Activated CD4-positive, alpha-beta T cell treated with anti-CD3 and anti-CD28 coated beads, Interleukin-2, amount 10 ng/mL, durations not matched to agents 7 days and 5 days (primary cell): ENCODE data around the gene KANSL1L. TPM values are rescaled to one million over a fixed set of nuclear protein-coding genes. Genes with fewer than 3 reads are reported as not detected.

Experiments used
- CTCF ChIA-PET: fragments of 350-600 bp; sonication (Branson Sonifier 250); formaldehyde crosslinking; loops from one replicate; lab custom pipeline; 2021; ENCODE audit warnings: antibody characterized with exemption; lab: Charles Lee
- POLR2A ChIA-PET: fragments of 350-600 bp; sonication (Branson Sonifier 250); formaldehyde crosslinking; loops from one replicate; lab custom pipeline; 2021; ENCODE audit warnings: antibody characterized with exemption; lab: Charles Lee
- DNase-seq: peaks from one replicate; pipeline ENCODE4 v3.0.0-alpha.2; 2020
- H3K27ac Mint-ChIP-seq: one replicate; pipeline ENCODE4 v1.8.0; 2021; ENCODE audit warnings: mild to moderate bottlenecking, moderate library complexity, mixed read lengths
- H3K27me3 Mint-ChIP-seq: one replicate; pipeline ENCODE4 v1.8.0; 2021; ENCODE audit warnings: mixed read lengths
- H3K36me3 Mint-ChIP-seq: one replicate; pipeline ENCODE4 v1.8.0; 2021; ENCODE audit warnings: low read depth, mixed read lengths
- H3K4me1 Mint-ChIP-seq: one replicate; pipeline ENCODE4 v1.8.0; 2021; ENCODE audit warnings: mixed read lengths
- H3K4me3 Mint-ChIP-seq: one replicate; pipeline ENCODE4 v1.8.0; 2021; ENCODE audit warnings: mild to moderate bottlenecking, moderate library complexity, mixed read lengths
- H3K9me3 Mint-ChIP-seq: one replicate; pipeline ENCODE4 v1.8.0; 2021; ENCODE audit warnings: mixed read lengths
- total RNA-seq, 2 experiments: library from RNA; stranded (reverse); gene quantifications; one replicate each; pipeline ENCODE4 v1.2.3, GENCODE V29; 2021

The KANSL1L gene
- total RNA-seq, 2 experiments from 2014 or later = 5.7 to 7.4 TPM

DNA sequence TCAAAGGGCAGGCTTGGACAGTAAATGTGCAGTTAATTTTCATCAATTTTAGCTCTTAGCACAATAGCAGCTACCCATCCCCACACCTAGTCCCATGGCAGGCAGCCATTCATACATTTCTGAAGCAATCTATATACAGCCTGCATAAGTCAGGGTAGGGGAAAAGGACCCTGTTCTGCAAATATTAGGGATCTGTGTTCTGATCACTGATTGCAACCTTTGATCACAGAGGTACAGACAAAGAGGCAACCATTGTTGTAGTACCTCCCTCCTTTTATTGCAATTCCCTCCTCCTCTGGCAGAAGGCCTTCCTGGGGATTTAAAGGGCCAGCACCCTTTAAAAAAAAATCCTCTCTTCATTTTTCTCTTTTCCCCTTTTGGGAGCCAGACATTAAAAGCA lies 58.3 kb downstream of the KANSL1L start:
- DNase-seq = no peak
- Mint-ChIP-seq H3K27me3 (no peaks in the 10 kb centered on the region), H3K27ac (no peak overlapping the region), H3K4me1 (no peaks in the 10 kb centered on the region), H3K4me3 (no peak overlapping the region), H3K9me3 (peaks cover 23% of the 10 kb centered on the region), H3K36me3 (peaks cover 9% of the 10 kb centered on the region)
- ChIA-PET CTCF (interaction anchor here (0.6 kb wide), 1 partner anchor 48 kb away, joined by 5 read pairs; no protein-coding TSS in a partner anchor), POLR2A (no interaction called here)

DNA sequence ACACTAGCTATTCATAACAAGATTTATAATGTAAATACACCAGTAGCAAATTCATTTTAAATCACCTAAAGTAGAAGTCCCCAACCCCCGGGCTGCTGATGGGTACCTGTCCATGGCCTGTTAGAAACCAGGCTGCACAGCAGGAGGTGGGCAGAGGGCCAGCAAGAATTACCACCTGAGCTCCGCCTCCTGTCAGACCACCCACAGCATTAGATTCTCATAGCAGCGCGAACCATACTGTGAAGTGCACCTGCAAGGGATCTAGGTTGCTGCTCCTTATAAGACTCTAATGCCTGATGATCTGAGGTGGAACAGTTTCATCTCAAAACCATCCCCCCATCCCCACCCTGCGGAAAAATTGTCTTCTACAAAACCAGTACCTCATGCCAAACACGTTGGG lies 71.3 kb downstream of the KANSL1L start:
- CTCF ChIA-PET = interaction anchor here (1.5 kb wide), 1 partner anchor 18 kb away, joined by 3 read pairs; no protein-coding TSS in a partner anchor
- POLR2A ChIA-PET = no interaction called here
- H3K9me3 Mint-ChIP-seq = no peaks in the 10 kb centered on the region
- H3K27me3 Mint-ChIP-seq = no peaks in the 10 kb centered on the region
- H3K36me3 Mint-ChIP-seq = no peaks in the 10 kb centered on the region
- H3K4me1 Mint-ChIP-seq = no peaks in the 10 kb centered on the region
- no peak overlapping the region for H3K4me3 Mint-ChIP-seq
- DNase-seq = no peak
- no peak overlapping the region for H3K27ac Mint-ChIP-seq

DNA sequence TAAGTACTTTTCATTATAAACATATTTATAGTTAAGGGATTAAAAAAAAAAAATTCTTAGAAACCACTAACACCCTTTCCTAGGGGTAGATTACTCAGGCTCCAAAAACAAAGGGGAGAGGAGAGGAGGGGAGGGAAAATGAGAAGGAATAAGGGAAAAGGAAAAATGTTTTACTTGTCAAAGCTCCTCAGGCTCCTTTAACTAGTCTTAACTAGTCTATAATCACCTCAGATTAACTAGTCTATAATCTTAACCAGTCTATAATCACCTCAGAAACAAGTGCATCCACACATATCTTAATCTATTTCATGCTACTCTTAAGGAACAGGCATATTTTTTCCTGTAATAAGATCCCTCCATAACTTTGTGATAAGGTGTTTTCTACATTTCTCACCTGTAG lies 76.4 kb downstream of the KANSL1L start:
- H3K27me3 Mint-ChIP-seq = no peaks in the 10 kb centered on the region
- no peaks in the 10 kb centered on the region for H3K9me3 Mint-ChIP-seq
- no peak overlapping the region for H3K4me3 Mint-ChIP-seq
- H3K36me3 Mint-ChIP-seq = no peaks in the 10 kb centered on the region
- H3K27ac Mint-ChIP-seq = no peak overlapping the region
- ChIA-PET CTCF (no interaction called here), POLR2A (interaction anchor here (0.7 kb wide), 1 partner anchor 87 kb away, joined by 9 read pairs; no protein-coding TSS in a partner anchor)
- DNase-seq = no peak
- H3K4me1 Mint-ChIP-seq = no peaks in the 10 kb centered on the region

DNA sequence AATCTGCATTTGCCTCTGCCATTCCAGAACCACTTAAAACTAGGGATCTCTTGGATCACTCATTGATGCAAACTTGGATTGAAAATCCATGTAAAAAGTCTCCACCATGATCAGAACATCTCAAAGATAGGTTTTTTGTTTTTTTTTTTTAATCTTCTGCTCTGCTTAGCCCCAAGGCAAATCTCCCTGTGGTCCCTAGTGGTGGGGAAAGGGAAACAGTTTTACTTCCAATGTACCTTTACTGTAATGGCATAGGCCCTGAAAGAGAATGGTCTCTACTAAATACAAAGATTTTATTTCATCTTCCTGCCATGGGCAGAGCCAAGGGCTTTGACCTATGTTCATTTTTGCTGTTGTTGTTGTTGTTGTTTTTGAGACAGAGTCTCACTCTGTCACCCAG lies 78.4 kb downstream of the KANSL1L start:
- CTCF ChIA-PET = no interaction called here
- H3K36me3 Mint-ChIP-seq = no peaks in the 10 kb centered on the region

DNA sequence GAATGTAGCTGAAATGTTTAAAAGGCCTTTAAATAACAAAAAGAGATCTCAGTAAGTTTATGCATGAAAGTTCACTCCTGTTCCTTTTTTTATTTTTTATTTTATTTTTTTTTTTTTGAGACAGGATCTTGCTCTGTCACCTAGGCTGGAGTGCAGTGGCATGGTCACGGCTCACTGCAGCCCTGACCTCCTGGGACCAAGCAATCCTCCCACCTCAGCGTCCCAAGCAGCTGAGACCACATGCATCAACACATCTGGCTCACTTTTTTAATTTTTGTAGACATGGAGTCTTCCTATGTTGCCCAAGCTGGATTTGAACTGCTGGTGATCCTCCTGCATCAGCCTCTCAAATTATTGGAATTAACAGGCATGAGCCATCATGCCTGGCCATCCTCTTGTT lies 84.3 kb downstream of the KANSL1L start:
- DNase-seq = no peak
- ChIA-PET POLR2A (no interaction called here), CTCF (no interaction called here)
- Mint-ChIP-seq H3K27ac (no peak overlapping the region), H3K9me3 (no peaks in the 10 kb centered on the region), H3K36me3 (no peaks in the 10 kb centered on the region), H3K27me3 (no peaks in the 10 kb centered on the region), H3K4me1 (no peaks in the 10 kb centered on the region), H3K4me3 (no peak overlapping the region)

More for the DNA sequence above, 78.4 kb downstream of the KANSL1L start:
- no peaks in the 10 kb centered on the region for H3K4me1 Mint-ChIP-seq
- DNase-seq = no peak
- H3K27ac Mint-ChIP-seq = no peak overlapping the region
- no peaks in the 10 kb centered on the region for H3K27me3 Mint-ChIP-seq
- POLR2A ChIA-PET = no interaction called here
- H3K9me3 Mint-ChIP-seq = no peaks in the 10 kb centered on the region
- no peak overlapping the region for H3K4me3 Mint-ChIP-seq

DNA sequence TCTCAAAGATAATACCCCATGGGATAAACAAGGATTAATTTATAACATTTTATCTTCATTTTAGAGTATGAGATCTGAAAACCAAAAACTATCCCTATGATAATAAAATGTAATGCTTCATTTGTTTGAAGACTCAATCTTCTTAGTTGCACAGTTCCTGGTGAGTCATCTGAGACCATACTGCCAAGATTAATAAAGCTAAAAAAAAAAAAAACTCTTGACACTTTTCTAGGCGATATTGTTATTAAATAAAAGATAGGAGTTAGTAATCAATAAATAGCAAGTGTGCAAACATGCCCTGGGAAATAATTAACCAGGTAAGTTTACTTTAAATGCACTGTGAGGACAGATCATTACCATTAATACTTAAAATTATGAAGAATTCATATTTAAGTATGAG lies 84.9 kb downstream of the KANSL1L start:
- POLR2A ChIA-PET = no interaction called here

DNA sequence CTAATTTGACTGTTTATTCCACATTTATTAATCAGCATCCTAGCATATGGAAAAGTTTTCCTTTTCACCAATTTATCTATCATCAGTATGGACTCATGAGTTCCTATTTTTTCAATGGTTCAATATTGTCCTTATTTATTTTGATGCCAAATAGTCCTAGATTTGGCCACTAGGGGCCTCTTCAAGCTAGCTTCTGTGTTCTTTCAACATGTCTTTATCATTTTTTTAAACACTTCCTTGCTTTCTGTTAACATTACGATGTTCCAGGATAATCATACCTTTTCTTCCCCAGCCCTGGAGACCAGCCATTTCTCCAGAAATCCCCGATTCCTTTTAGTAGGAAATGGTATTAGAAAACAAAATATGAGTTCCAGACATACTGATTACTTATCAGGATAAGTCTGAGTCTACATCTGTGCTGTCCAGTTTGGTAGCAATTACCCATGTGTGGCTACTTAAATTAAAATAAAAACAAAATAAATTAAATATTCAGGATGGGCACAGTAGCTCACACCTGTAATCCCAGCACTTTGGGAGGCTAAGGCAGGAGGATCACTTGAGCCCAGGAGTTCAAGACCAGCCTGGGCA lies 98.2 kb downstream of the KANSL1L start:
- H3K36me3 Mint-ChIP-seq = no peaks in the 10 kb centered on the region
- no peaks in the 10 kb centered on the region for H3K27me3 Mint-ChIP-seq
- ChIA-PET POLR2A (no interaction called here), CTCF (interaction anchor here (1.1 to 1.2 kb wide), 2 partner anchors 8 to 119 kb away, joined by 3 to 4 read pairs; no protein-coding TSS in a partner anchor)
- DNase-seq = peak; percentile 13
- no peak overlapping the region for H3K27ac Mint-ChIP-seq
- no peaks in the 10 kb centered on the region for H3K4me1 Mint-ChIP-seq
- no peaks in the 10 kb centered on the region for H3K9me3 Mint-ChIP-seq
- H3K4me3 Mint-ChIP-seq = no peak overlapping the region

More for the DNA sequence above, 84.9 kb downstream of the KANSL1L start:
- H3K4me3 Mint-ChIP-seq = no peak overlapping the region
- H3K4me1 Mint-ChIP-seq = no peaks in the 10 kb centered on the region
- DNase-seq = no peak
- no peaks in the 10 kb centered on the region for H3K36me3 Mint-ChIP-seq
- no peaks in the 10 kb centered on the region for H3K9me3 Mint-ChIP-seq
- no peak overlapping the region for H3K27ac Mint-ChIP-seq
- H3K27me3 Mint-ChIP-seq = no peaks in the 10 kb centered on the region
- CTCF ChIA-PET = no interaction called here

DNA sequence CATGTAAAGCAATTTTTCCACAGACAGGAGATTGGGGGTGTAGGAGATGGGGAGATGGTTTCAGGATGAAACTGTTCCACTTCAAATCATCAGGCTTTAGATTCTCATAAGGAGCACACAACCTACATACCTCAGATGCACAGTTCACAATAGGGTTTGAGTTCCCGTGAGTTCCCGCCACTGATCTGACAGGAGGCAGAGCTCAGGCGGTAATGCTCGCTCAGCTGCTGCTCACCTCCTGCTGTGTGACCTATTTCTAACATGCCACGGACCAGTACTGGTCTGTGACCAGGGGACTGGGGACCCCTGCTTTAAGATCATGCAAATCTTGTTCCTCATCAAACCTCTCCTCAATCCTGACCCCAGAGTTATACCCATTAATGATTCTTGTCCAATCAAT lies 98.7 kb downstream of the KANSL1L start:
- no peaks in the 10 kb centered on the region for H3K4me1 Mint-ChIP-seq
- POLR2A ChIA-PET = no interaction called here
- CTCF ChIA-PET = interaction anchor here (1.2 kb wide), 1 partner anchor 9 kb away, joined by 4 read pairs; no protein-coding TSS in a partner anchor
- no peak overlapping the region for H3K27ac Mint-ChIP-seq
- no peak overlapping the region for H3K4me3 Mint-ChIP-seq
- no peaks in the 10 kb centered on the region for H3K27me3 Mint-ChIP-seq
- no peaks in the 10 kb centered on the region for H3K36me3 Mint-ChIP-seq
- no peak for DNase-seq
- no peaks in the 10 kb centered on the region for H3K9me3 Mint-ChIP-seq

DNA sequence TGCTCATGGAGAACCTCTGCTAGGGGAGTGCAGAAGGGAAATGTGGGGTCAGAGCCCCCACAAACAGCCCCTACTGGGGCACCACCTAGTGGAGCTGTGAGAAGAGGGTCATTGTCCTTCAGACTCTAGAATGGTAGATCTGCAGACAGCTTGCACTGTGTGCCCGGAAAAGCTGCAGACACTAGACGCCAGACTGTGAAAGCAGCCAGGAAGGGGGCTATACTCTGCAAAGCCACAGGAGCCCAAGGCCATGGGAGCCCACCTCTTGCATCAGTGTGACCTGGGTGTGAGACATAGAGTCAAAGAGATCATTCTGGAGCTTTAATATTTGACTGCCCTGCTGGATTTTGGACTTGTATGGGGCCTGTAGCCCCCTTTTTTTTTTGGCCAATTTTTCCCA lies 107.9 kb downstream of the KANSL1L start:
- Mint-ChIP-seq H3K9me3 (no peaks in the 10 kb centered on the region), H3K4me1 (no peaks in the 10 kb centered on the region), H3K27me3 (no peaks in the 10 kb centered on the region), H3K4me3 (no peak overlapping the region), H3K27ac (no peak overlapping the region), H3K36me3 (no peaks in the 10 kb centered on the region)
- no peak for DNase-seq
- ChIA-PET POLR2A (interaction anchor here (0.6 to 0.7 kb wide), 2 partner anchors 10 to 318 kb away, joined by 3 to 5 read pairs; no protein-coding TSS in a partner anchor), CTCF (no interaction called here)

DNA sequence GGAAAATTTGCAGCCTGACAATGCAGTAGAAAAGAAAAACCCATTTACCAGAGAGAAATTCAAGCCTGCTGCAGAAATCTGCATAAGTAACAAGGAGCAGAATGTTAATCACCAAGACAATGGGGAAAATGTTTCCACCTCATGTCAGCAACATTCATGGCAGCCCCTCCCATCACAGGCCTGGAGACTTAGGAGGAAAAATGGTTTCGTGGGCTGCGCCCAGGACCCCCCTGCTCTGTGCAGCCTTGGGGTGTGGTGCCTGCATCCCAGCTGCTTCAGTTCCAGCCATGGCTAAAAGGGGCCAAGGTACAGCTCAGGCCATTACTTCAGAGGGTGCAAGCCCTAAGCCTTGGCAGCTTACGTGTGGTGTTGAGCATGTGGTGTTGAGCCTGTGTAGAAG lies 115.4 kb downstream of the KANSL1L start:
- DNase-seq = no peak
- no peak overlapping the region for H3K4me3 Mint-ChIP-seq
- H3K4me1 Mint-ChIP-seq = no peaks in the 10 kb centered on the region
- peaks cover 16% of the 10 kb centered on the region for H3K9me3 Mint-ChIP-seq
- H3K27me3 Mint-ChIP-seq = no peaks in the 10 kb centered on the region
- peaks cover 6% of the 10 kb centered on the region for H3K36me3 Mint-ChIP-seq
- H3K27ac Mint-ChIP-seq = no peak overlapping the region
- ChIA-PET POLR2A (no interaction called here), CTCF (no interaction called here)

DNA sequence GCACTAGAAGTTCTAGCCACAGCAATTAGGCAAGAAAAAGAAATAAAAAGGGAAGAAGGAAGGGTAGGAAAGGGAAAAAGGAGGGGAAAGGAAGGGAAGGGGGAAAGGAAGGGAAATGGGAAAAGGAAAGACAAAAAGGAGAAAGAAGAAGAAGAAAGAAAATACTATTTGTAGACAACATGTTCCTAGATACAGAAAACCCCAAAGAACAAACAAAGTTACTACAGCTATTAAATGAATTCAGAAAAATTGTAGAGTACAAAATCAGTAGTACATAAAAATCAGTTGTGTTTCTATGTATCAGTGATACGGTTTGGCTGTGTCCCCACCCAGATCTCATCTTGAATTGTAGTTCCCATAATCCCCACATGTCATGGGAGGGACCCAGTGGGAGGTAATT lies 116.5 kb downstream of the KANSL1L start:
- ChIA-PET CTCF (no interaction called here), POLR2A (no interaction called here)
- Mint-ChIP-seq H3K27ac (no peak overlapping the region), H3K4me3 (no peak overlapping the region), H3K4me1 (no peaks in the 10 kb centered on the region), H3K9me3 (peaks cover 16% of the 10 kb centered on the region), H3K27me3 (no peaks in the 10 kb centered on the region), H3K36me3 (peaks cover 6% of the 10 kb centered on the region)
- no peak for DNase-seq

DNA sequence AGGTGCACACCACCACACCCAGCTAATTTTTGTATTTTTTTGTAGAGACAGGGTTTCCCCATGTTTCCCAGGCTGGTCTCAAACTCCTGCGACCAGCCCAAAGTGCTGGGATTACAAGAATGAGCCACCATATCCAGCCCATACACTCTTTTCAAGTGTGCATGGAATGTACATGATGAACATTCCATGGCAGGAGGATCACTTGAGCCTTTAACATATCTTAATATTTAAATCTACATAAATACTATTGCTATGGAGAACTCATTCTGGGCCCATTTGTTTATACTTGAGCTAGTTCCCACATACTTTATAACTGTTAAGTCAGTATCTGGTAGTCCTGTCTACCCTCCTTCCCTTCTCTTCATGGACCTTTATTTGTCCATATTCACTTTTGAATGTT lies 120.3 kb downstream of the KANSL1L start:
- POLR2A ChIA-PET = no interaction called here
- CTCF ChIA-PET = no interaction called here
- Mint-ChIP-seq H3K27ac (no peak overlapping the region), H3K9me3 (peaks cover 11% of the 10 kb centered on the region), H3K27me3 (no peaks in the 10 kb centered on the region), H3K4me3 (no peak overlapping the region), H3K4me1 (no peaks in the 10 kb centered on the region), H3K36me3 (peaks cover 19% of the 10 kb centered on the region)
- no peak for DNase-seq

DNA sequence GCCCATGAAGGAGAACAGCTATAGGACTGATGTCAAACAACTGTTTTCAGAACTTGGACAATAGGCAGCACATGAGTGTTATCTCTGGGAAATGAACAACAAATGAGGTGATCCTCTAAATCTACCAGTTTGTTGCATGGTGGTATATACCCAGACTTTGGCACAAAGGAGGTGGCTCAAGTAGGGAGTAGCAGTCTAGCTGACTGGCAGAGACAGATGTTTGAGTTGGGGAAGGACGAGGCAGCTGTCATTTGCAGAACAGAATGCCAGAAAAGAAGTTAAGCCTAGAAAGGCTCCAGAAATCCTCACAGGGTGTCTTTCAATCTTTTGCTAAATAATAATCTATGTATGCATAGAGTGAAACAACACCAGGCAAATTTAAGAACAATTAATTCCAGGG lies 121.4 kb downstream of the KANSL1L start:
- no peak for DNase-seq
- H3K9me3 Mint-ChIP-seq = peaks cover 3% of the 10 kb centered on the region
- H3K27ac Mint-ChIP-seq = no peak overlapping the region
- ChIA-PET CTCF (interaction anchor here (0.7 kb wide), 1 partner anchor 30 kb away, joined by 3 read pairs; no protein-coding TSS in a partner anchor), POLR2A (no interaction called here)
- H3K36me3 Mint-ChIP-seq = peaks cover 23% of the 10 kb centered on the region
- H3K4me1 Mint-ChIP-seq = no peaks in the 10 kb centered on the region
- H3K27me3 Mint-ChIP-seq = no peaks in the 10 kb centered on the region
- H3K4me3 Mint-ChIP-seq = no peak overlapping the region
